Peyer's patch (tissue), 4 donors: ENCODE results near the gene CFAP73.

ENCODE experiments used
- CTCF ChIP-seq, 6 experiments: fragments of 450-650 bp in 4 of 6; fragments of 200-600 bp in 2 of 6; sonication (generic) in 1 of 6; IDR thresholded peaks; one replicate each; pipeline ENCODE4 v1.5.1; 2017 to 2019; ENCODE audit warnings: antibody characterized with exemption in 6 of 6, mild to moderate bottlenecking in 3 of 6, moderate library complexity in 1 of 6
- POLR2A ChIP-seq, 2 donors: fragments of 450-650 bp; IDR thresholded peaks; one replicate each; pipeline ENCODE4 v1.5.1; 2017; ENCODE audit warnings: antibody characterized with exemption in 2 of 2, mild to moderate bottlenecking in 2 of 2, moderate library complexity in 2 of 2

- TF ChIP-seq CTCF (IDR thresholded peaks at IDR 0.05) (no peak), POLR2A (IDR thresholded peaks at IDR 0.05) (no peak)
Observed at GRCh38 chr12:113201187-113202177, 52.0 kb downstream of the CFAP73 start.
